Measurements from ENCODE around the gene MYO9B. TPM values are rescaled to one million over a fixed set of nuclear protein-coding genes. Genes with fewer than 3 reads are reported as not detected.
"Not testable (repeated sequence)": the region's sequence is repeated elsewhere in the genome, so short reads cannot be mapped to it uniquely, and the experiment has no call there.

Gene MYO9B
- total RNA-seq, 1 donor from 2014 or later: 24.0 TPM

DNA sequence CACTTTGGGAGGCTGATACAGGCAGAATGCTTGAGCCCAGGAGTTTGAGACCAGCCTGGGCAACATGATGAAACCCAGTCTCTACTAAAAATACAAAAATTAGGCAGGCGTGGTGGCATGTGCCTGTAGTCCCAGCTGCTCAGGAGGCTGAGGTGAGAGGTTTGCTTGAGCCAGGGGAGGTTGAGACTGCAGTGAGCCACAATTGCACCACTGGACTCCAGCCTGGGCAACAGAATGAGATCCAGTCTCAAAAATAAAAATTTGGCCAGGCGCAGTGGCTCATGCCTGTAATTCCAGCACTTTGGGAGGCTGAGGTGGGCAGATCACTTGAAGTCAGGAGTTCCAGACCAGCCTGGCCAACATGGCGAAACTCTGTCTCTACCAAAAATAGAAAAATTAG, 19.1 kb downstream of the MYO9B start:
- not testable (repeated sequence) for DNase-seq

DNA sequence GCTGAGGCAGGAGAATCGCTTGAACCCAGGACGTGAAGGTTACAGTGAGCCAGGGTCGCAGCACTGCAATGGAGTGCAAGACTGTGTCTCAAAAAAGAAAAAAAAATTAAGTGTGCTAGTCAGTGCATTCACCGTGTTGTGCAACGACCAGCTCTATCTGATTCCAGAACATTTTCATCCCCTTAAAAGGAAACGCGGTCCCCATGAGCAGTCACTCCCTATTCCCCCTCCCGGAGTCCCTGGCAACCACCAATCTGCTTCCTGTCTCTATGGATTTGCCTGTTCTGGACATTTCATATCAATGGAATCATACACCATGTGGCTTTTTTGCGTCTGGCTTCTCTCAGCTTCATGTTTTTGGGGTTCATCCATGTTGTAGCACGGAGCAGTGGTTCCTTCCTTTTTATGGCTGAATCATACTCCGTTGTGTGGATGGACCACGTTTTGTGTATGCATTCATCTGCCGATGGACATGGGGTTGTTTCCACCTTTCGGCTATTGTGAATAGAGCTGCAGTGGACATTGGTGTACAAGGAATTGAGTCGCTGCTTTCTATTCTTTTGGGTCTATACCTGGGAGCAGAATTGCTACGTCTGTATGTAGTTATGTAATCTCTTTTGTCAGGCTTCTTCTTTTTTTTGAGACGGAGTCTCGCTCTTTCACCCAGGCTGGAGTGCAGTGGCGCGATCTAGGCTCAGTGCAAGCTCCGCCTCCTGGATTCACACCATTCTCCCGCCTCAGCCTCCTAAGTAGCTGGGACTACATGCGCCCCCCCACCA, 19.8 kb downstream of the MYO9B start:
- no peak for DNase-seq

DNA sequence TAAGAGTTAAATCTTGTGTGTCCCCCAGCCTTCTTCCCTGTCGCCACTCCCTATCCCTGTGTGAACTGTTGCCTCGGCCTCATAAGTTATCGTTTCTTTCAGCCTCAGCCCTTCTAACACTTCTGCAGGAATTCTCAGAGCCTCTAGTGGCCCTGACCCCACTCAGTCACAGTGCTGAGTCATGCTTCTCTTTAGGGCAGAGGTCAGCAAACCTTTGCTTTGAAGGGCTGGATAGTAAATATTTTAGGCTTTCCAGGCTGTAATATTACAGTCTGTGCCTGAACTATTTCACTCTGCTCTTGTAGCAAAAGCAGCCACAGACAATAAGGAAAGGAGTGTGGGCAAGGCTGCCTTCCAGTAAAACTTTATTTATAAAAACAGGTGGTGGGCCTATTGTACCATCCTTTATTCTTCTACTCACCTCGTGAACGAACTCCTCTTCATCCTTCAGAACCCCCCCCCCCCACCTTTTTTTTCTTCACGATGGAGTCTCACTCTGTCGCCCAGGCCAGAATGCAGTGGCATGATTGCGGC, 22.1 kb downstream of the MYO9B start:
- DNase-seq: no peak

DNA sequence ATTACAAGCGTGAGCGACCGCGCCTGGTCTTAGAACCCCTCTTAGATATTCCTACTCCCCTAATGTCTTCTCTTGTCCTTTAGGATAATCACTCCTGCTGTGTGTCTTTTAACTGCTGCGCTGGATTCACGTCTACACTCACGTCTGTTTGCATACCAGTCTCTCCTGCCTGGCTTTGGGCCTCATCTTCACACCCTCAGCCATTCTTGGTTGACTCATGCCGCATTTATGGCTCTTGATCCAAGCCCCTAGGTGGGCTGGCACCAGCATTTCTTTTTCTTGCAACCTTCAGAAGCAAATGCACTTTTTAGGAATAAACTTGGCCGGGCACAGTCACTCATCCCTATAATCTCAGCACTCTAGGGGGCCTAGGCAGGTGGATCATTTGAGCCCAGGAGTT, 22.7 kb downstream of the MYO9B start:
- DNase-seq: no peak

DNA sequence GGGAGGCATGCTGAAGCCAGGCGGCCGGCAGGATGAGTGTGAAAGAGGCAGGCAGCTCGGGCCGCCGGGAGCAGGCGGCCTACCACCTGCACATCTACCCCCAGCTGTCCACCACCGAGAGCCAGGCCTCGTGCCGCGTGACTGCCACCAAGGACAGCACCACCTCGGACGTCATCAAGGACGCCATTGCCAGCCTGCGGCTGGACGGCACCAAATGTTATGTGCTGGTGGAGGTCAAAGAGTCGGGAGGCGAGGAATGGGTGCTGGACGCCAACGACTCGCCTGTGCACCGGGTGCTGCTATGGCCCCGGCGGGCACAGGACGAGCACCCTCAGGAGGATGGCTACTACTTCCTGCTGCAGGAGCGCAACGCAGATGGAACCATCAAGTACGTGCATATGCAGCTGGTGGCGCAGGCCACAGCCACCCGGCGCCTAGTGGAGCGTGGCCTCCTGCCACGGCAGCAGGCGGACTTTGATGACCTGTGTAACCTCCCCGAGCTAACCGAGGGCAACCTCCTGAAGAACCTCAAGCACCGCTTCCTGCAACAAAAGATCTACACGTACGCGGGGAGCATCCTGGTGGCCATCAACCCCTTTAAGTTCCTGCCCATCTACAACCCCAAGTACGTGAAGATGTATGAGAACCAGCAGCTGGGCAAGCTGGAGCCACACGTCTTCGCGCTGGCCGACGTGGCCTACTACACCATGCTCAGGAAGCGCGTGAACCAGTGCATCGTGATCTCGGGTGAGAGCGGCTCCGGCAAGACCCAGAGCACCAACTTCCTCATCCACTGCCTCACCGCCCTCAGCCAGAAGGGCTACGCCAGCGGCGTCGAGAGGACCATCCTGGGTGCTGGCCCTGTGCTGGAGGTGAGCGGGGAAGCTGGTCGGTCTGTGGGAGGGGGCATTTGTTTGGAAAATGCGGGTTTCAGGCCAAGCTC, 26.4 kb downstream of the MYO9B start:
- DNase-seq: no peak

DNA sequence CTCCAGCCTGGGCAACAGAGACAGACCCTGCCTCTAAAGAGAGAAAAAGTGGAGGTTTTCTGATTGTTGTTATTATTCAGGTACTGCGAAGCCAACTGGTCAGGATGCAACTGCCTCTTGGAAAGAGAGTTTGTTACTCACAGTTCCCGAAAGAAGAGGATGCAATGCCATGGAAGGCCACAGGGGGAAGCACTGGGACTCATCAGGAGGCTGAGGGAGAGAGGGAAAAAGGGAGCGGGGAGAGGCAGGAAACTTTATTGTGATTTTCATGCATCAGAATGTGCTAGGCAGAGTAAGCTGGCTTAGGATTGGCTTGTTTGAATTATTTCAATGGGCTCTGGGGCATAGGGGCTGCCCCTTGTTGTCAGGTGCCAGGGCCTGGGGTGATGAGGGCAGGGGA, 27.6 kb downstream of the MYO9B start:
- DNase-seq: no peak

DNA sequence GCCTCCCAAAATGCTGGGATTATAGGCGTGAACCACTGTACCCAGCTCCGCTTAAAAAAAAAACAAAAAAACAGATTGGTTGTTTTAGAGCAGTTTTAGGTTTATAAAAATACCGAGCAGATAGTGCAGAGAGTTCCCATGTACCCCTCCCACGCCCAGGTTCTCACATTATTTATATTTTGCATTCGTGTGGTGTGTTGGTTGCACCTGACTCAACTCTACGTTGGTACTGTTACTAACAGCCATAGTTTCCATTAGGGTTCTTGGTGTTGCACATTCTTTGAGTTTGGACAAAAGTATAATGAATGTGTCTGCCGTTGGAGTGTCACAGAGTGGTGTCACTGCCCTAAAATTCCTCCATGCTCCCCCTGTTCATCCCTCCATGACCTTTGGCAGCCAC, 29.1 kb downstream of the MYO9B start:
- DNase-seq: no peak

DNA sequence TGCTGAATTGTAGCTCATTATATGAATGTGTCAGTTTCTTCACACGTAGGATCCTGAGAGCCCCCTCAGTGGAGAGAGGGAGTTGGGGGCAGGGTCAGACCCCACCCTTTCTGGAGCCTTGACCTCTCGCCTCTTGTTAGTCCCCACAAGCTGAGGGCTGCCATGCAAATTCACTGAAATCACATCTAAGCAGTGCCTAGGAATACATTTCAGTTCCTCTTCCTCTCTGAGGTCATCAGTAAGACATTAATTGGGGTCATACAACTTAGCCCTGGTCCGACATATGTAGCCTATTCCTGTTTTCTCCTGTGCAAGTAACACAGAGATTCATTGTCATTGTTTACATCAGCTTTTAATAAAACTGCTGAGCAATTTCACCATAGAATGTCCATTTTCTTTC, 30.0 kb downstream of the MYO9B start:
- no peak for DNase-seq

DNA sequence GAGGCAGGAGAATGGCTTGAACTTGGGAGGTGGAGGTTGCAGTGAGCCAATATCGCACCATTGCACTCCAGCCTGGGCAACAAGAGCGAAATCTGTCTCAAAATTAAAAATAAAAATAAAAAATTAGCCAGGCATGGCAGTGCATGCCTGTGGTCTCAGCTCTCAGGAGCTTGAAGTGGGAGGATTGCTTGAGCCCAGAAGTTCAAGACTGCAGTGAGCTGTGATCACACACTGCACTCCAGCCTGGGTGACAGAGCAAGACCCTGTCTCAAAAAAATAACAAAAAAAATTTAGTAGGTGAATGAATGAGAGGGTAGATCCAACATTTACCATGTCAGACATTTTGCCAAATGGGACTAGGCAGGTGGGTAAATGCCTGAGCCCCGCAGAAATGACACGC, 31.4 kb downstream of the MYO9B start:
- not testable (repeated sequence) for DNase-seq

DNA sequence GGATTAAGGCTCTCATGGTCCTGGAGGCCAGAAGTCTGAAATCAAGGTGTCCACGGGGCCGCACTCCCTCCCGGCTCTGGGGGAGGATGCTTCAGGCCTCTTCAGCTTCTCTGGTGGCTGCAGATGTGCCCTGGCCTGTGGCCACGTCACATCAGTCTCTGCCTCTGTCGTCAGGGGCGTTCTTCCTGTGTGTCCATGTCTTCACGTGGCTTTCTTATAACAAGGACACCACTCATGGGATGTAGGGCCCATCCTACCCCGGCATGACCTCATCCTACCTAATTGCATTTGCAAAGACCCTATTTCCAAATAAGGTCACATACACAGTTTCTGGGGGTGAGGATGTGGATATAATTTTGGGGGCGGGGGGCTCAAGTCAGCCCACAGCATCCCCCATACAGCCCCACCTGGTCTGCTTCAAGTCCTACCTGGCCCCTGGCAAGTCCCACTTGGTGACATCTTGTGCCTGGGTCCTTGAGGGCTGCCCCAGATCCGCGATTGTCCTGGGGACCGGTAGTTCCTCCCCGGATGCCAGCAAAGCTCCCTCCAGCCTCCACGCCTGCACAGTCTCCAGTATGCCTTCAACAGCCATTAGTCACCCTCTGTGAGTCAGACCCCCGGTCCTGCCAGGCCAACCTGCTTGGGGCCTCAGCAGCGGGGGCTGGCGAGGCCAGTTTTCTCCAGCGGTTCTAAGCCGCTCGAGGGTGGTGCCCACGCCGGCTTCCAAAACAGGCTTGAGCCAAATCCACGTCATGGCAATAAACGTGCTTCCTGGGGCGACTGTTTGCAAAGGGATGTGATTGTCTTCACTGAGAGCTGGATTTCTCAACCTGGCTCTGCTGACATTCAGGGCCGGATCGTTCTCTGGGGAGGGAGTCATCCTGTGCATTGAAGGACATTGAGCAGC, 32.2 kb downstream of the MYO9B start:
- peak; percentile 81 for DNase-seq

DNA sequence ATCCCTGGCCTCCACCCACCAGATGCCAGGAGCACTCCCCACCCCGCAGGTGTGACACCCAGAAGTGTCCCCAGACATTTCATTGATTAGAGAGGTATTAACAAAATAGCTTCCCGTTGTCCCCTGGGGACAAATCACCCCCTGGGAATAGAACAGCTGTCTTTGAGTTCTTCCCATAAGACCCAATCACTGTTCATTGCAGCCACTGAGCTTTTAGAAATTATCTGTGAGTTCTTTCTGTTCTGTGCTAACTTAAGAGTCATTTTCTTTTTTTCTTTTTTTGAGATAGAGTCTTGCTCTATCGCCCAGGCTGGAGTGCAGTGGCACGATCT, 32.8 kb downstream of the MYO9B start:
- DNase-seq: no peak

DNA sequence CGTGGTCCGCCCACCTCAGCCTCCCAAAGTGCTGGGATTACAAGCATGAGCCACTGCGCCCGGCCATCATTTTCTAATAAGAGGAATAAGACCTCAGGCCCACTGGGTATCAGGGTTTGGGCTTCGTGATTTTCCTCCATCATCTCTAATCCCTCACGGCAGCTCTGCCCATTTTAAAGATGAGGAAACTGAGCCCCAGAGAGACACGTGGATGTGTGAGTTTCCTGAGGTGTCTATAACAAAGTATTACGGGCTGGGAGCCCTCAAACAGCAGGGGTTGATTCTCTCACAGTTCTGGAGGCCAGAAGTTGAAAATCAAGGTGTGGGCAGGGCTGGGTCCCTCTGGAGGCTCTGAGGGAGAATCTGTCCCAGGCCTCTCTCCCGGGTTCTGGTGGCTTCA, 33.7 kb downstream of the MYO9B start:
- no peak for DNase-seq

DNA sequence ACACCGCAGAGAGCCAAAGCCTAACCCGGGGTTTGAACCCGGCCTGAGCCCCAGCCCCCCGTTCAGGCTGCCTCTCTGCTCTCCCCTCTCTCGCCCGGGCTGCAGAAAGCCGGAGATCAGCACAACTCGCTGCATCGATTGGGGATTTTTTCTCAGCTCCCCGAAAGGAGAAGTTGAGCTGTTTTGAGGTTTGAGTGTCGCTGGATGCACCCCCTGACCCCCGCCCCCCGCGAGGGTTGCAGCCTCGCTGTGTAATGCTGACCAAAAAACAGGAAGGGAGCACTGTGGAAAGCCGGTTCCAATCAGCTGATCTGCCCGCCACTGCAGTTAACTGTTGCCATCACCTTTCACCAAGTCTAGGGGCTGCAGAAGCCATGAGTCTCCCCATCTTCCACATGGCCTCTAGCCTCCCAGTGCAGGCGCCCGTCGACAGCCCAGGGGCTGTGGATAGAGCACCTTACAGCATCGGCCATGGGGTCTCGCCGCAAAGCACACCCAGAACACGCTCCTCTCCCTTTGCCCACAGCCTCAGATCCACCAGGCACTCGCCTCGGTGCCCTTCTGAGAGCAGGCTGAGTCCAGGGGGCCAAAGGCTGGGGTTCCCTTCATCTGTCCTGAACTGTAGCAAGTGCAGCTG, 34.5 kb downstream of the MYO9B start:
- no peak for DNase-seq

DNA sequence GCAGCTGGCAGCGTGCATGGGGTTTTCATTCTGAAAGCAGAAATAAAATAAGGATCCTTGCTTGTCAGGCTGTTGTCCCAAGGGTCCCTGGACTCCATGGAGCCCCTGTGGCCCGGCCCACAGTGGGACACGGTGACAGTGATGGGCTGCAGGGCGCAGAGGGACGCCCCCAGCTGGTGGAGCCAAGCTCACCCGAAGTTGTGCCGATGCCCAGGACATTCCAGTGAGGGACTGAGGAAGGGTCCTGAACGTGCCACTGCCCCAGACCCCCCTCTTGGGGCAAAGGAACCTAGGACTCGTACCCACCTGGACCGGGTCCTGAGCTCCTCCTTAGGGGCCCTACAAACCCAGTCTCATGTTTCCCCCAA, 35.0 kb downstream of the MYO9B start:
- DNase-seq: no peak

DNA sequence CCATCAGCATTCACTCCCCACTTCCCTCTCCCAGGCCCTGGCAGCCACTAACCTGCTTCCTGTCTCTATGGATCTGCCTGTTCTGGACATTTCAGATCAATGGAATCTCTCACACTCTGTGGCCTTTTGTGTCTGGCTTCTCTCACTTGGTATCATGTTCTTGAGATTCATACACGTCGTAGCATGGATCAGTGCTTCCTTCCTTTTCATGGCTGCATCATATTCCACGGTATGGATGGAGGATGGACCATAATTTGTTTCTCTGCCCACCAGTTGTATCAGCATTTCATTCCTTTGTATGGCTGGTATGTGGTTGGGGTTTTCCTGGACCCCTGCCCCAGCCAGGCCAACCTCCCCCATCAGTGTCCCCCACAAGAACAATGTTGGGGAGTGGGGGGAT, 36.2 kb downstream of the MYO9B start:
- DNase-seq: no peak

DNA sequence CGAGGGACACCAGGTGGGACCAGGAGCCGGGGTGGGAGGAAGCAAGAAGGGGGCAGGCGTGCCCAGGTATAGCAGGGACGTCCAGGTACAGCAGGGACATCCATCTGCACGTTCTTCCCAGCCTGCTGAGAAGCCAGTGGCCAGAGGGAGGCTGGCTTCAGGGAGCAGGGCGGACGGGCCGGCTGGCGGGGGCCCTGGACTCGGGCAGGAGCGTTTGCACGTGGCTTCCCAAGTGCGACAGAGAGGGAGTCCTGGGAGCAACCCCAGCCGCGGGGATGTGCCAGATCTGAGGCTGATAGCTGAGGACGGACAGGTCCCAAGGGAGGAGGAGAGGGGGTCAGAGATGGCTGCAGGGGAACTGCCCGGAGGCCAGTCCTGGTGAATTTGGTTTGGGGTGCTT, 36.7 kb downstream of the MYO9B start:
- no peak for DNase-seq

DNA sequence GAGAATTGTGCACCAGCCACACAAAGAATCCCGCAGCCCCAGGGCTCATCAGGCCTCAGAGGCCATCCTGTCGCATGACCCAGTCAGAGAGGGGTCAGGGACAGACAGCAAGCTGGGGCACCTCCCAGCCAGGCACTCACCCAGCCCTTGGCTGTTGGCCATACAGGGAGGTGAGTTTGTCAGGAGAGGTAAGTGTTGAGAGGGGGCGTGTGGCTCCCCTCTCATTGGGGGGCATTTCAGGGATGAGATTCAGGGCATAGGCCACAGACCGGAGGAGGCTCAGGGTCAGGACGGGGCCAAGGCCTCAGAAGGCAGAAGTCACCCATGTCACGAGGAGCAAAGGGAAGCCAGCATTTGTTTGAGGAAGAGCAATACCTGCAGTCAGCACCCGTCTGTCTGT, 37.1 kb downstream of the MYO9B start:
- DNase-seq: no peak

DNA sequence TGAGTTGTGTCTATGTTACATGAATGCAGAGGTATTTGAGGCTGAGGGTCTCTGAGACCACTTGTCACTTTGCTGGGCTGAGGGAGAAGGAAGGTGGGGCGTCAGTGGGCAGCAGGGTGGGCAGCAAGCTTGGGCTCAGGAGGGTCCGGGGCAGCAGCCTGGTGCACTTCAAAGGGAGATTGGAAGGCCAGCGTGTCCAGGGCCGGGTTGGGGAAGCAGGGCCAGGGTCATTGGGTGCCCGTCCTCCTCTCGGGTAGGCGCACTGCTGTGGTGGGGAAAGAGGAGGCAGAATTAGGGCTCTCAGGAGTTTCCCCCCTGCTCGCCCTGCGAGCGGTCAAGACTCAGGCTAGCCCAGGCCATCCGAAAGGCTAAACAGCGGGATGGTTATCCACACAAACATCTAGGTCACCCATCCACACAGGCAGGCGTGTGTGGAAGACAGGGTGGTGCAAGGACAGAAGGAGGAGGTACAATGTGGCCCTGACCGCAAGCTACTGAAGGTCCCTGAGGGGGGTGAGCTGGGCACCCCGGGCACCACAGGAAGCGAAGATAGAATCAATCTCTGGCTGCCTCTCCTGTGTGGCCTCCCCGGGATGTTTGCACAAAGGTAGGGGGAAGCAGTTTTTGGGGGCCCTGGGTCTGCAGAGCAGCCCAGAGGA, 37.7 kb downstream of the MYO9B start:
- no peak for DNase-seq

DNA sequence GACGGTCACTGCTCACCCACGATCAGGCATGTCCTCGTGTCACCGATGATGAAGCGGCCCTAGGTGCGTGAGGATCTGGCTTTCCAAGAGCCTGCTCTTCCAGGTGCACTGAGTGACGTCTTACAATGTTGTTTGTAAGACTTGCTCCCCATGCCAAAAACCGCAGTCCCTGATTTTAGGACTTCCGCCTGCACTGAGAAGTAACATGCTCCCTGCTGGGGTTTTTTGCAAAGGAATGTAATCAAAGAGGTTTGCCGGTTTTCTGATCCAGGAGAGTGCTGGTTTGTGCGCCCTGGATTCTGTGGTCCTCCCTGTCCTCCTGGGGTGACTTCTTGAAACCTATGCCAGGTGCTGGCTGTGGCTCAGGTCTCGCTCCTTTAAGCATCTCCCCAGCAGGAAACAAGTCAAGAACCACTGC, 38.8 kb downstream of the MYO9B start:
- DNase-seq: no peak

DNA sequence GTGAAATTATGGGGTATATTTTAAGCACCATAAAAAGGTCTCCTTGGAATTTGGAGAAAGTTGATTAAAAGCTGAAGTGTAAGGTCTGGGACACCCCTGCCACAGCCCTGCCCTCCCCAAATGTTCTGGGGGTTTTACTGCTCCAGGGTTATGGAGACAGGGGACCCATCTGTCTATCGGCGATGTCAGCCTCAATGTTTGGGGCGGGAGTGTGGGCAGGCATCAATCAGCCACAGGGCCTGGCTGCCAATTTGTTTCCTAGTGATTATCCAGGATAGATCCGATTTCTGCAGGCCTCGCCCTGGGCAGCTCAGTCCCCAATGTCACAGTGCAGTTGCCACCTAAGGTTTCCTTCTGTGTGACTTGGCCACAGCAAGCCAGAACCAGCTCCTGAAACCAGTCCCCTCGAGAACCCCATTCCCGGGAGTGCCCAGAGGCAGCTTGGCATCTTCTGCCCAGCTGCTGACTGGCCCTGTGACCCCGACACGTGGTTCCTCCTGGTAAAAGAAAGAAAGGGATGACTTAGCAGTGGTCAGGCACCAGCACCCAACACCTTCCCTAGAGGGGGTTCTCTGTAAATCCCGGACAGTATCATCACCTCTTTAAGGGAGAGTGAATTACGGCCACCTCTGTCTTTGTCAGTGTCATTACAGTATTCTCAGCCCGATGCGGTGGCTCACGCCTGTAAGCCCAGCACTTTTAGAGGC, 41.6 kb downstream of the MYO9B start:
- no peak for DNase-seq

DNA sequence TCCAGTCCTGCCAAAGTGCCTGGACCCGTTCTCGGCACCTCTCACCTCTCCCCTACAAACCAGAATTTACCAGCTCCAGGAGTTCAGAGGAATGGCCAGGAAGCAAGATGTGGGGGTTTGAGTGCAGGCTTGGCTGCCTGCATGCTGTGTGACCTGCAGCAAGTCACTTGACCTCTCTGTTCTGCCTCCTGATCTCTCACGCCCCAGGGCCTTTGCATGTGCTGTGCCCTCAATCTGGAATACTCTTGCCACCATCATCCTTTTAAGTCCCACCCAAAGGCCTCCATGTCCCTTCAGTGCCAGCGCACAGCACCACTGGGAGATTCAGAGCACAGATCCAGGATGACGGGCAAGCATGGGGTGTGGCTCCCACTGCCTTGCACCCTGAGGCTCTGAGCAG, 43.4 kb downstream of the MYO9B start:
- no peak for DNase-seq
